OCI-LY1 (cell line): Measurements from ENCODE around the gene USP48.

Source experiments
- H2AFZ ChIP-seq: fragments of 200-600 bp; sonication (generic), shearing (Covaris generic); 2 replicates; pipeline ENCODE4 v1.6.0; 2014; ENCODE audit warnings: antibody characterized with exemption, mild to moderate bottlenecking, low read length
- H3F3A ChIP-seq: fragments of 200-600 bp; sonication (generic), shearing (Covaris generic); 2 replicates; pipeline ENCODE4 v1.6.0; 2014; ENCODE audit warnings: mild to moderate bottlenecking, antibody characterized with exemption, low read length, moderate library complexity; ENCODE audit not compliant: insufficient read depth
- H3K27ac ChIP-seq: fragments of 200-600 bp; sonication (generic); 2 replicates; pipeline ENCODE4 v1.5.1; 2014; ENCODE audit warnings: low read length, mixed run types, mild to moderate bottlenecking, low read depth; ENCODE audit not compliant: poor library complexity, severe bottlenecking
- H3K27me3 ChIP-seq: fragments of 200-600 bp; sonication (generic); 2 replicates; pipeline ENCODE4 v1.6.0; 2014; ENCODE audit warnings: antibody characterized with exemption, mild to moderate bottlenecking, low read length, moderate library complexity; ENCODE audit not compliant: insufficient read depth
- H3K36me3 ChIP-seq: fragments of 200-600 bp; sonication (generic); 2 replicates; pipeline ENCODE4 v1.6.1; 2014; ENCODE audit warnings: mild to moderate bottlenecking, antibody characterized with exemption, low read length, moderate library complexity, mixed read lengths; ENCODE audit not compliant: insufficient read depth
- H3K4me1 ChIP-seq: fragments of 200-600 bp; sonication (generic); 2 replicates; pipeline ENCODE4 v1.5.1; 2014; ENCODE audit warnings: mild to moderate bottlenecking, low read length, moderate library complexity; ENCODE audit not compliant: insufficient read depth, severe bottlenecking
- H3K4me2 ChIP-seq: fragments of 200-600 bp; sonication (generic), shearing (Covaris generic); 2 replicates; pipeline ENCODE4 v1.6.1; 2014; ENCODE audit warnings: low read length
- H3K4me3 ChIP-seq: fragments of 200-600 bp; sonication (generic); 2 replicates; pipeline ENCODE4 v1.5.1; 2014; ENCODE audit warnings: low read length, low read depth, mild to moderate bottlenecking, mixed read lengths; ENCODE audit not compliant: poor library complexity, severe bottlenecking
- H3K79me2 ChIP-seq: fragments of 200-600 bp; shearing (Covaris generic); 2 replicates; pipeline ENCODE4 v1.6.1; 2016; ENCODE audit warnings: mixed run types, low read length, mixed read lengths; ENCODE audit not compliant: insufficient read depth
- H3K9ac ChIP-seq: fragments of 200-600 bp; sonication (generic), shearing (Covaris generic); 2 replicates; pipeline ENCODE4 v1.6.1; 2014; ENCODE audit warnings: mild to moderate bottlenecking, low read length, mixed read lengths
- H3K9me2 ChIP-seq: fragments of 200-600 bp; sonication (generic), shearing (Covaris generic); 2 replicates; pipeline ENCODE4 v1.6.1; 2014; ENCODE audit warnings: low read depth, mild to moderate bottlenecking, low read length, mixed read lengths
- H3K9me3 ChIP-seq: fragments of 200-600 bp; shearing (Covaris generic); 2 replicates; pipeline ENCODE4 v1.6.1; 2014; ENCODE audit warnings: low read length, mixed read lengths
- H4K20me1 ChIP-seq: fragments of 200-600 bp; sonication (generic), shearing (Covaris generic); 2 replicates; pipeline ENCODE4 v1.6.0; 2016; ENCODE audit warnings: mild to moderate bottlenecking, low read length; ENCODE audit not compliant: insufficient read depth
- EZH2 ChIP-seq: fragments of 200-600 bp; sonication (generic), shearing (Covaris generic); IDR thresholded peaks from 2 replicates; pipeline ENCODE4 v1.8.0; 2017; ENCODE audit warnings: borderline replicate concordance, mixed run types, mild to moderate bottlenecking, antibody characterized with exemption, low read length, moderate library complexity, mixed read lengths
- TF ChIP-seq, protein P1 (sequence below): fragments of 200-600 bp; sonication (generic), shearing (Covaris generic); IDR thresholded peaks from 2 replicates; pipeline ENCODE4 v1.5.1; 2017; ENCODE audit warnings: mild to moderate bottlenecking, antibody characterized with exemption, low read length, moderate library complexity, mixed read lengths

Gene USP48

DNA sequence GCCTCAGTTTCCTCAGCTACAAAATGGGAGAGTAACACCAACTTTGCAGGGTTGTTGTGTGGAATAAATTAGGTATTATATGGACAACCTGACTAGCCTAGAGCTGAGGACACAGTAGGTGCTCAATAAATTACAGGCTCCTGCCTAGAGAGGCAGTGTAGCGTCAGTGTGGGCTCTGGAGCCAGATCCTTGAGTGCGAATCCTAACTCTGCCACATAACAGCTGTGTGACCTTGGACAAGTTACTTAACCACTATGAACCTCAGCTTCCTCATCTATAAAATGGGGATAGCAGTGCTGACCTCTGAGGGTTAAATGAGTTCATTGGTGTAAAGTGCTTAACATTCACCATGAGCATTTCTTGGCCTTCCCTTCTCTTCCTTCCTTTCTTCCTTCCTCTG lies 146.9 kb downstream of the USP48 start:
- H3K4me1 ChIP-seq = no peaks in the 10 kb centered on the region
- no peak for TF ChIP-seq EZH2
- TF ChIP-seq, protein P1, sequence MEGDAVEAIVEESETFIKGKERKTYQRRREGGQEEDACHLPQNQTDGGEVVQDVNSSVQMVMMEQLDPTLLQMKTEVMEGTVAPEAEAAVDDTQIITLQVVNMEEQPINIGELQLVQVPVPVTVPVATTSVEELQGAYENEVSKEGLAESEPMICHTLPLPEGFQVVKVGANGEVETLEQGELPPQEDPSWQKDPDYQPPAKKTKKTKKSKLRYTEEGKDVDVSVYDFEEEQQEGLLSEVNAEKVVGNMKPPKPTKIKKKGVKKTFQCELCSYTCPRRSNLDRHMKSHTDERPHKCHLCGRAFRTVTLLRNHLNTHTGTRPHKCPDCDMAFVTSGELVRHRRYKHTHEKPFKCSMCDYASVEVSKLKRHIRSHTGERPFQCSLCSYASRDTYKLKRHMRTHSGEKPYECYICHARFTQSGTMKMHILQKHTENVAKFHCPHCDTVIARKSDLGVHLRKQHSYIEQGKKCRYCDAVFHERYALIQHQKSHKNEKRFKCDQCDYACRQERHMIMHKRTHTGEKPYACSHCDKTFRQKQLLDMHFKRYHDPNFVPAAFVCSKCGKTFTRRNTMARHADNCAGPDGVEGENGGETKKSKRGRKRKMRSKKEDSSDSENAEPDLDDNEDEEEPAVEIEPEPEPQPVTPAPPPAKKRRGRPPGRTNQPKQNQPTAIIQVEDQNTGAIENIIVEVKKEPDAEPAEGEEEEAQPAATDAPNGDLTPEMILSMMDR = no peak
- no peaks in the 10 kb centered on the region for H3K36me3 ChIP-seq
- no peak overlapping the region for H3K9ac ChIP-seq
- no peak overlapping the region for H3K4me2 ChIP-seq
- no peaks in the 10 kb centered on the region for H3K9me2 ChIP-seq
- H3F3A ChIP-seq = no peaks in the 10 kb centered on the region
- H2AFZ ChIP-seq = no peak overlapping the region
- H3K27ac ChIP-seq = no peak overlapping the region
- no peaks in the 10 kb centered on the region for H4K20me1 ChIP-seq
- H3K9me3 ChIP-seq = no peaks in the 10 kb centered on the region
- H3K27me3 ChIP-seq = peaks cover 15% of the 10 kb centered on the region; the same call in 1 of the 2 replicates
- H3K79me2 ChIP-seq = no peaks in the 10 kb centered on the region
- no peak overlapping the region for H3K4me3 ChIP-seq

DNA sequence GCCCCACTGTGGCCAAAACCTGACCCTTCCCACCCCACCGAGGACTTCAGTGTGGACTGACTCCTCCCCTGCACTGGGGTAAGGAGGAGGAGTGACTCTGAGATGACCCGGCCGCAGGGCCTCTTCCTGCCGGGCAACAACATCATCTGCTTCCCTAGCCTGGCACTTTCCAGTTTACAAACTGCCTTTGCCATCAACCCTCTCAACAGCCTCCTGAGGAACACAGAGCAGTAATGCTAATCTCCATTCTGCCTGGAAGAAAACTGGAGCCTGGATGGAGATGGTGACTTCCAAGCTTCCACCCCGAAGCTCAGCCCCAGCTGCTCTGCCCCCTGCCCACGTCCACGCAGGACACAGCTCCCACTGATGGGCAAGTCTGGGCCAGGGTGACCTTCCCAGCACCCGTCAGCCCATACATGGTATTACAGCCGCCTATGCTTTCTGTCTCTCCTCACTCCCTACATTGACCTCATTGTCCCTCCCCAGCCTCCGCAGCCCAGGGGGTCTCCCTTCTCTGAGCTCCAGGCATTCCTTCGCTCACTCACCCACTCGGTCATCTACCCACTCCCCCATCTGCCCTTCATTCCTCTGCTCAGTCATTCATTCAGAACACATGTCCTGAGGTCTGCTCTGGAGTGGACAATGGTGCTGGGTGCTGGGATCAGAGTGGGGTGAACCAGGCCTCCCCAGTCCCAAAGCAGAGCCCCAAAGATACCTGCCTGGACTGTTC lies 148.0 kb downstream of the USP48 start:
- Histone ChIP-seq H3K27ac (no peak overlapping the region), H3K4me2 (no peak overlapping the region)

DNA sequence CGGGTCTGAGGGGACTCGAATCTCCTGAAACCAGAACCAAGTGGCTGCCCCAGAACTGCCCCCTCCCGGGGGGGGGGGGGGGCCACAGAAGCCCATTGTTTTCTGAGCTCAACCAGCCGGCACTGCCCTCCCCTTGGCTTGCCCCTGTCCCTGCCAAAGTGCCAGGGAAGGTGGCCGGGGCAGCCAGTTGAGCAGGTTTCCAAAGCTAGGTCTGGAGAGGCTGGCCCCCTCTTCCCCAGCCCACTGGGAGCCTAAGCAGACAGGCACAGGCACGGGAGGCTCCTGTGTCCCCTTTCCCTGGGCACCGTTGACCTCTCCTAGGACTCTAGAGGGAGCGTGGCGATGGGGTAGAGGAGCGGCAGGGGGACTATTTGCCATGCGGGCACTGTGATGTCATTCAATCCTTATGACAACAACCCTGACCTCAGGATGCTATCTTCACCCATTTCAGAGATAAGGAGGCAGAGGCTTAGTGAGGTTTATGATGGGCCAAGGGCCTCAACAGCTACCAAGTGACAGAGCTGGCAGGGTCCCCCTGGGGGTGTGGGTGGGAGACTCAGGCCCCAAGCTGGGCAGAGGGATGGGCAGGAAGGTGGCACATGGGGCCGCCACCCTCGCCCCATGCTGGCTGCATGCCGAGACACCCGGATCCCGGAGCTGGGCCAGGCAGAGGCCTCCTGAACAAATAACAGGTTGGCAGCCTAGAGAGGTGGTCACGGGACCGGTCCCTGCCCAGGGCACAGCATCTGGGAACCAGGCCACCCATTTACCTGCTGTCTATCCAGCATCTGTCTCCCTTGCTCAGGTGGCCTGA lies 148.8 kb downstream of the USP48 start:
- H3K27me3 ChIP-seq = peaks cover 15% of the 10 kb centered on the region; the same call in 1 of the 2 replicates
- H3K9ac ChIP-seq = no peak overlapping the region
- no peak overlapping the region for H2AFZ ChIP-seq
- H3K4me2 ChIP-seq = no peak overlapping the region
- no peaks in the 10 kb centered on the region for H4K20me1 ChIP-seq
- H3K4me3 ChIP-seq = no peak overlapping the region
- TF ChIP-seq EZH2 = no peak
- TF ChIP-seq, protein P1 = no peak
- H3K36me3 ChIP-seq = no peaks in the 10 kb centered on the region
- H3K9me3 ChIP-seq = no peaks in the 10 kb centered on the region
- H3K9me2 ChIP-seq = no peaks in the 10 kb centered on the region
- no peaks in the 10 kb centered on the region for H3F3A ChIP-seq
- no peaks in the 10 kb centered on the region for H3K79me2 ChIP-seq
- H3K27ac ChIP-seq = no peak overlapping the region
- H3K4me1 ChIP-seq = no peaks in the 10 kb centered on the region

More for the DNA sequence above, 148.0 kb downstream of the USP48 start:
- Histone ChIP-seq H3K4me3 (no peak overlapping the region), H3F3A (no peaks in the 10 kb centered on the region), H3K4me1 (no peaks in the 10 kb centered on the region), H3K9ac (no peak overlapping the region), H4K20me1 (no peaks in the 10 kb centered on the region), H3K9me2 (no peaks in the 10 kb centered on the region), H3K27me3 (peaks cover 15% of the 10 kb centered on the region; the same call in 1 of the 2 replicates), H3K9me3 (no peaks in the 10 kb centered on the region), H3K79me2 (no peaks in the 10 kb centered on the region), H2AFZ (no peak overlapping the region), H3K36me3 (no peaks in the 10 kb centered on the region)
- TF ChIP-seq, protein P1 = no peak
- no peak for TF ChIP-seq EZH2
